HG02884 (cell line): ENCODE measurements around the gene SEH1L.

Source experiments
- ATAC-seq: cut with Tn5 transposase; IDR thresholded peaks from one replicate; pipeline ENCODE4 v1.9.1; 2021; ENCODE audit warnings: mild to moderate bottlenecking, moderate library complexity; ENCODE audit not compliant: unreplicated experiment

SEH1L gene

DNA sequence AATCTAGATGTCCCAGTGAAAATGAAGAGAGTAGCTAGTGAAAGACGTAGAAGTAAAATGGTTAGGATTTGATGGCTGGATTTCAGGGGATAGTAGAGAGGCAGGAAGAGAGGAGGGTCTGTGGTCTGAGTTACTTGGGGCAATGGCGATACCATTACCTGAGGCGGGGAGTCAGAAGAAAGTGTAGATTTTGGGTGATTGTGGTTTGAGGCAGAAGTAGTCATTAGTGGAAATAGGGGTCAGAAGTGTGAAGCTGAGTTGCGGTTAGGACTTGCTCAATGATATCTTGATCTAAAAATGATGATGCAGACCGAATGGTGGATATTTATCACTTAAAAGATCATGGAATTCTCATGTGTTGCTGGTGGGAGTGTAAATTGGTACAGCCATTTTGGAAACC is 84.4 kb downstream of the SEH1L start:
- no peak for ATAC-seq

DNA sequence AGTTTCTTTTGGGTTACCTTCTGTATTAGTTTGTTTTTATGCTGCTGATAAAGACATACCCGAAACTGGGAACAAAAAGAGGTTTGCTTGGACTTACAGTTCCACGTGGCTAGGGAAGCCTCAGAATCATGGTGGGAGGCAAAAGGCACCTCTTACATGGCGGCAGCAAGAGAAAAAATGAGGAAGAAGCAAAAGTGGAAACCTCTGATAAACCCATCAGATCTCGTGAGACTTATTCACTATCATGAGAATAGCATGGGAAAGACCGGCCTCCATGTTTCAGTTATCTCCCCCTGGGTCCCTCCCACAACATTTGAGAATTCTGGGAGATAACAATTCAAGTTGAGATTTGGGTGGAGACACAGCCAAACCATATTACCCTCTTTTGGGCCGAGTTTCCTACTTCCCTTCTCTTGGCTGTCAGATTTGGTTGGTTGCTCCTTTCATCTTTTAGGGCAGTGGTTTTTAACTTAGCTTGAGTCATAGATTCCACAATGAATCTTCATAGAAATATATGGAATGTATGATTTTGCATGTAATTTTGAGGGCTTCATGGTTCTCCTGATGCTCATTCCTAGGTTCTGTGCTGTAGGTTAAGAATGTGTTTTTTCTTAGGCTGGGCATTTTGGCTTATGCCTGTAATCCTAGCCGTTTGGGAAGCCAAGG is 87.6 kb downstream of the SEH1L start:
- no peak for ATAC-seq

DNA sequence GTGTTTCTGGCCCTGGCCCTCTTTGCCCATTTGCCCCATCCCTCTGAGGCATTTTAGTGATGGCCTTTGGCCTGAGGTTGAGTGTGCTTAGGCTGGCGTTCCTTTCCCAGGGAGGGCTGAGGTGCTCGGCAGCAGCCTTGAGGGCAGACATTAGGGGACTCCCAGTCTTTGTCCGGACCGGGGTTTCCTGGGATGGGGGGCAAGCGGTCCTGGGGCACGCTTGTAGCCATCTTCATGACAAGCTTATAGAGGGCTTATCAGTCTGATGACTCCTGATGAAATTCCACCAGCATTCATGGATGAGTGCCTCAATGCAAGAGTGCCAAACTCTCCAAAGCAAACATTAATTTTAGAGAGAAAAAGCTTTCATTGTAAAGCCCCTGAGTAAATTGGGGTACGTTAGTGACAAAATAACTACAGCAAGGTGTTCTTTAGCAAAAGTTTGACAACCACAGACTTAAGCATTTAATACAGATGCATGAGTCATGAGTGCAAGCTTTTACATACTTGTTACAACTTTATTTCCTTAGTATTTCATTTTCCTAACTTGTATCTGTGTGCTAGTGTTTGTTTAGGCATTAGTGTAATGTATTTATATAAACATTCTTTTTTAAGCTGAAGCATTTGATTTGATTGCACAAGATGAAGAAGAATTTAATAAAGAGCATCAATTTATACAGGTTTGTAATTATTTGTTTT is 89.0 kb downstream of the SEH1L start:
- no peak for ATAC-seq
